Activated CD4-positive, alpha-beta T cell treated with anti-CD3 and anti-CD28 coated beads, Interleukin-2, amount 10 ng/mL, durations not matched to agents 24 days and 14 days (primary cell): ENCODE results near the gene SBF2. TPM values are rescaled to one million over a fixed set of nuclear protein-coding genes. Genes with fewer than 3 reads are reported as not detected.

Experiments
- DNase-seq: peaks from one replicate; pipeline ENCODE4 v3.0.0; 2022
- H3K27ac Mint-ChIP-seq: one replicate; pipeline ENCODE4 v1.8.0; 2022; ENCODE audit warnings: mild to moderate bottlenecking, mixed read lengths
- H3K27me3 Mint-ChIP-seq: one replicate; pipeline ENCODE4 v1.8.0; 2022; ENCODE audit warnings: mixed read lengths
- H3K36me3 Mint-ChIP-seq: one replicate; pipeline ENCODE4 v1.8.0; 2022; ENCODE audit warnings: low read depth, mild to moderate bottlenecking, mixed read lengths
- H3K4me1 Mint-ChIP-seq: one replicate; pipeline ENCODE4 v1.8.0; 2021; ENCODE audit warnings: mixed read lengths
- H3K4me3 Mint-ChIP-seq: one replicate; pipeline ENCODE4 v1.8.0; 2022; ENCODE audit warnings: mild to moderate bottlenecking, moderate library complexity, mixed read lengths
- H3K9me3 Mint-ChIP-seq: one replicate; pipeline ENCODE4 v1.8.0; 2021; ENCODE audit warnings: mixed read lengths
- intact Hi-C: fragments of 100-400 bp; cut with micrococcal nuclease; formaldehyde crosslinking; loops from one replicate; pipeline ENCODE4 v1.15.1; 2023
- total RNA-seq: library from RNA; stranded (reverse); gene quantifications from 2 replicates; pipeline ENCODE4 v1.2.3, GENCODE V29; 2022

The SBF2 gene
- total RNA-seq, 1 donor from 2014 or later = 9.1 TPM

- DNase-seq = no peak
- Mint-ChIP-seq H3K27me3 (peaks cover 3% of the 10 kb centered on the region), H3K36me3 (no peaks in the 10 kb centered on the region), H3K27ac (no peak overlapping the region), H3K9me3 (peaks cover 9% of the 10 kb centered on the region), H3K4me3 (no peak overlapping the region), H3K4me1 (no peaks in the 10 kb centered on the region)
- intact Hi-C loops = no loop called here
Observed at GRCh38 chr11:10197091-10197490, 96.9 kb downstream of the SBF2 start.

GRCh38 chr11:10192036-10192435 lies 102.0 kb downstream of the SBF2 start:
- H3K27ac Mint-ChIP-seq = no peak overlapping the region
- H3K36me3 Mint-ChIP-seq = no peaks in the 10 kb centered on the region
- no peak for DNase-seq
- no peaks in the 10 kb centered on the region for H3K4me1 Mint-ChIP-seq
- intact Hi-C loops = no loop called here
- H3K4me3 Mint-ChIP-seq = no peak overlapping the region
- H3K9me3 Mint-ChIP-seq = no peaks in the 10 kb centered on the region
- peaks cover 2% of the 10 kb centered on the region for H3K27me3 Mint-ChIP-seq

GRCh38 chr11:10181811-10182210 lies 112.2 kb downstream of the SBF2 start:
- no peaks in the 10 kb centered on the region for H3K36me3 Mint-ChIP-seq
- H3K9me3 Mint-ChIP-seq = no peaks in the 10 kb centered on the region
- H3K27ac Mint-ChIP-seq = no peak overlapping the region
- H3K4me3 Mint-ChIP-seq = no peak overlapping the region
- no peaks in the 10 kb centered on the region for H3K27me3 Mint-ChIP-seq
- intact Hi-C loops = no loop called here
- H3K4me1 Mint-ChIP-seq = no peaks in the 10 kb centered on the region
- no peak for DNase-seq

GRCh38 chr11:10164621-10165020 lies 129.4 kb downstream of the SBF2 start:
- no peaks in the 10 kb centered on the region for H3K4me1 Mint-ChIP-seq
- H3K9me3 Mint-ChIP-seq = no peaks in the 10 kb centered on the region
- H3K36me3 Mint-ChIP-seq = no peaks in the 10 kb centered on the region
- H3K27ac Mint-ChIP-seq = no peak overlapping the region
- no peak for DNase-seq
- intact Hi-C loops = no loop called here
- H3K27me3 Mint-ChIP-seq = peaks cover 3% of the 10 kb centered on the region
- no peak overlapping the region for H3K4me3 Mint-ChIP-seq

GRCh38 chr11:10162222-10162621 lies 131.8 kb downstream of the SBF2 start:
- no peak overlapping the region for H3K4me3 Mint-ChIP-seq
- no peak overlapping the region for H3K27ac Mint-ChIP-seq
- no peaks in the 10 kb centered on the region for H3K36me3 Mint-ChIP-seq
- H3K27me3 Mint-ChIP-seq = peaks cover 3% of the 10 kb centered on the region
- no peaks in the 10 kb centered on the region for H3K9me3 Mint-ChIP-seq
- DNase-seq = no peak
- H3K4me1 Mint-ChIP-seq = no peaks in the 10 kb centered on the region
- intact Hi-C loops = no loop called here

GRCh38 chr11:10160350-10160749 lies 133.7 kb downstream of the SBF2 start:
- Mint-ChIP-seq H3K4me1 (no peaks in the 10 kb centered on the region), H3K9me3 (no peaks in the 10 kb centered on the region), H3K27ac (no peak overlapping the region), H3K36me3 (no peaks in the 10 kb centered on the region), H3K4me3 (no peak overlapping the region), H3K27me3 (peaks cover 3% of the 10 kb centered on the region)
- no peak for DNase-seq
- intact Hi-C loops = no loop called here

GRCh38 chr11:10158461-10158860 lies 135.6 kb downstream of the SBF2 start:
- Mint-ChIP-seq H3K9me3 (no peaks in the 10 kb centered on the region), H3K4me3 (no peak overlapping the region), H3K4me1 (no peaks in the 10 kb centered on the region), H3K27me3 (peaks cover 3% of the 10 kb centered on the region), H3K27ac (no peak overlapping the region), H3K36me3 (no peaks in the 10 kb centered on the region)
- DNase-seq = no peak
- intact Hi-C loops = no loop called here

GRCh38 chr11:10155793-10156490 lies 138.1 kb downstream of the SBF2 start:
- no peak overlapping the region for H3K27ac Mint-ChIP-seq
- H3K27me3 Mint-ChIP-seq = peaks cover 4% of the 10 kb centered on the region
- DNase-seq = no peak
- intact Hi-C loops = no loop called here
- no peak overlapping the region for H3K4me3 Mint-ChIP-seq
- H3K4me1 Mint-ChIP-seq = no peaks in the 10 kb centered on the region
- no peaks in the 10 kb centered on the region for H3K9me3 Mint-ChIP-seq
- H3K36me3 Mint-ChIP-seq = no peaks in the 10 kb centered on the region

GRCh38 chr11:10150800-10151199 lies 143.2 kb downstream of the SBF2 start:
- intact Hi-C loops = no loop called here
- no peaks in the 10 kb centered on the region for H3K36me3 Mint-ChIP-seq
- no peak overlapping the region for H3K27ac Mint-ChIP-seq
- H3K4me1 Mint-ChIP-seq = no peaks in the 10 kb centered on the region
- DNase-seq = no peak
- H3K27me3 Mint-ChIP-seq = peaks cover 4% of the 10 kb centered on the region
- H3K9me3 Mint-ChIP-seq = peaks cover 9% of the 10 kb centered on the region
- no peak overlapping the region for H3K4me3 Mint-ChIP-seq

GRCh38 chr11:10149553-10149952 lies 144.5 kb downstream of the SBF2 start:
- no peak for DNase-seq
- H3K36me3 Mint-ChIP-seq = no peaks in the 10 kb centered on the region

GRCh38 chr11:10147195-10147594 lies 146.8 kb downstream of the SBF2 start:
- no peak overlapping the region for H3K27ac Mint-ChIP-seq
- no peaks in the 10 kb centered on the region for H3K36me3 Mint-ChIP-seq
- DNase-seq = no peak
- no peaks in the 10 kb centered on the region for H3K27me3 Mint-ChIP-seq
- intact Hi-C loops = no loop called here
- H3K4me1 Mint-ChIP-seq = no peaks in the 10 kb centered on the region
- H3K9me3 Mint-ChIP-seq = peaks cover 9% of the 10 kb centered on the region
- no peak overlapping the region for H3K4me3 Mint-ChIP-seq

More at GRCh38 chr11:10149553-10149952, 144.5 kb downstream of the SBF2 start:
- Mint-ChIP-seq H3K27ac (no peak overlapping the region), H3K9me3 (peaks cover 9% of the 10 kb centered on the region), H3K4me3 (no peak overlapping the region), H3K4me1 (no peaks in the 10 kb centered on the region), H3K27me3 (peaks cover 4% of the 10 kb centered on the region)
- intact Hi-C loops = no loop called here

GRCh38 chr11:10144954-10145353 lies 149.1 kb downstream of the SBF2 start:
- no peaks in the 10 kb centered on the region for H3K36me3 Mint-ChIP-seq
- peaks cover 9% of the 10 kb centered on the region for H3K9me3 Mint-ChIP-seq
- no peaks in the 10 kb centered on the region for H3K4me1 Mint-ChIP-seq
- no peak overlapping the region for H3K27ac Mint-ChIP-seq
- intact Hi-C loops = no loop called here
- peaks cover 2% of the 10 kb centered on the region for H3K27me3 Mint-ChIP-seq
- no peak overlapping the region for H3K4me3 Mint-ChIP-seq
- no peak for DNase-seq

GRCh38 chr11:10139656-10140055 lies 154.4 kb downstream of the SBF2 start:
- Mint-ChIP-seq H3K4me3 (no peak overlapping the region), H3K36me3 (no peaks in the 10 kb centered on the region), H3K4me1 (no peaks in the 10 kb centered on the region), H3K27me3 (peaks cover 2% of the 10 kb centered on the region), H3K9me3 (peaks cover 9% of the 10 kb centered on the region), H3K27ac (no peak overlapping the region)
- no peak for DNase-seq
- intact Hi-C loops = no loop called here

- no peak for DNase-seq
- intact Hi-C loops = no loop called here
- Mint-ChIP-seq H3K36me3 (no peaks in the 10 kb centered on the region), H3K4me1 (no peaks in the 10 kb centered on the region), H3K9me3 (peaks cover 9% of the 10 kb centered on the region), H3K27me3 (peaks cover 2% of the 10 kb centered on the region), H3K4me3 (no peak overlapping the region), H3K27ac (no peak overlapping the region)
Observed at GRCh38 chr11:10139143-10139542, 154.9 kb downstream of the SBF2 start.

GRCh38 chr11:10134975-10135481 lies 159.0 kb downstream of the SBF2 start:
- Mint-ChIP-seq H3K4me1 (no peaks in the 10 kb centered on the region), H3K4me3 (no peak overlapping the region), H3K36me3 (no peaks in the 10 kb centered on the region), H3K27ac (no peak overlapping the region), H3K9me3 (peaks cover 12% of the 10 kb centered on the region), H3K27me3 (no peaks in the 10 kb centered on the region)
- no peak for DNase-seq
- intact Hi-C loops = no loop called here
